Naive thymus-derived CD4-positive, alpha-beta T cell (primary cell): ENCODE measurements around the gene SLCO4A1. TPM values are rescaled to one million over a fixed set of nuclear protein-coding genes. Genes with fewer than 3 reads are reported as not detected.

Source experiments
- ATAC-seq: fragments of 150-1000 bp; cut with Tn5 transposase; 2 replicates; pipeline ENCODE4 v1.10.0; 2021; ENCODE audit warnings: mild to moderate bottlenecking, moderate library complexity
- CTCF ChIA-PET: fragments of 350-600 bp; sonication (Branson Sonifier 250); formaldehyde crosslinking; loops from one replicate; lab custom pipeline; 2021; ENCODE audit warnings: antibody characterized with exemption; lab: Charles Lee
- POLR2A ChIA-PET: fragments of 350-600 bp; sonication (Branson Sonifier 250); formaldehyde crosslinking; loops from one replicate; lab custom pipeline; 2021; ENCODE audit warnings: antibody characterized with exemption, inconsistent platforms; lab: Charles Lee
- DNase-seq, 9 donors: peaks; one replicate each; pipeline versions ENCODE4 v3.0.0 to v3.0.0-alpha.2; 2020 to 2022; ENCODE audit warnings: mixed read lengths in 1 of 9
- H3K27ac ChIP-seq: one replicate; pipeline ENCODE4 v1.7.0; 2013; ENCODE audit warnings: mild to moderate bottlenecking, low read depth, low read length, moderate library complexity
- H3K27me3 ChIP-seq, 2 donors: one replicate each; pipeline ENCODE4 v1.7.0; 2013; ENCODE audit warnings: low read length in 2 of 2, mild to moderate bottlenecking in 2 of 2, moderate library complexity in 2 of 2; ENCODE audit not compliant: control insufficient read depth in 2 of 2, insufficient read depth in 2 of 2
- H3K36me3 ChIP-seq, 3 experiments: 1 replicate in 2 of 3; 2 replicates in 1 of 3; pipeline ENCODE4 v1.7.0; 2013; ENCODE audit warnings: low read length in 3 of 3, mild to moderate bottlenecking in 3 of 3, moderate library complexity in 1 of 3; ENCODE audit not compliant: insufficient read depth in 3 of 3, control insufficient read depth in 2 of 3
- H3K4me1 ChIP-seq, 2 donors: one replicate each; pipeline ENCODE4 v1.7.0; 2013; ENCODE audit warnings: low read length in 2 of 2, mild to moderate bottlenecking in 2 of 2, moderate library complexity in 1 of 2; ENCODE audit not compliant: control insufficient read depth in 2 of 2, insufficient read depth in 2 of 2
- H3K4me3 ChIP-seq: 2 replicates; pipeline ENCODE4 v1.7.0; 2013; ENCODE audit warnings: mild to moderate bottlenecking, low read length
- H3K9me3 ChIP-seq, 3 experiments: 1 replicate in 2 of 3; 2 replicates in 1 of 3; pipeline ENCODE4 v1.7.0; 2013; ENCODE audit warnings: low read length in 3 of 3; ENCODE audit not compliant: control insufficient read depth in 2 of 3
- H3K27ac Mint-ChIP-seq, 9 donors: one replicate each; pipeline ENCODE4 v1.8.0; 2020 to 2022; ENCODE audit warnings: mixed read lengths in 9 of 9, mild to moderate bottlenecking in 8 of 9, moderate library complexity in 5 of 9, inconsistent platforms in 2 of 9
- H3K27me3 Mint-ChIP-seq, 5 donors: one replicate each; pipeline ENCODE4 v1.8.0; 2021 to 2022; ENCODE audit warnings: mixed read lengths in 5 of 5, mild to moderate bottlenecking in 1 of 5
- H3K36me3 Mint-ChIP-seq, 5 donors: one replicate each; pipeline ENCODE4 v1.8.0; 2020 to 2022; ENCODE audit warnings: mixed read lengths in 5 of 5, mild to moderate bottlenecking in 3 of 5, inconsistent platforms in 1 of 5
- H3K4me1 Mint-ChIP-seq, 7 donors: one replicate each; pipeline ENCODE4 v1.8.0; 2020 to 2022; ENCODE audit warnings: mixed read lengths in 7 of 7, mild to moderate bottlenecking in 3 of 7, inconsistent platforms in 1 of 7
- H3K4me3 Mint-ChIP-seq, 10 donors: one replicate each; pipeline ENCODE4 v1.8.0; 2020 to 2022; ENCODE audit warnings: mild to moderate bottlenecking in 10 of 10, mixed read lengths in 10 of 10, moderate library complexity in 6 of 10, inconsistent platforms in 2 of 10
- H3K9me3 Mint-ChIP-seq, 11 donors: one replicate each; pipeline ENCODE4 v1.8.0; 2020 to 2022; ENCODE audit warnings: mixed read lengths in 11 of 11, mild to moderate bottlenecking in 4 of 11, inconsistent platforms in 1 of 11, moderate library complexity in 1 of 11
- intact Hi-C, 2 donors: fragments of 100-400 bp; cut with micrococcal nuclease; formaldehyde crosslinking; loops; one replicate each; pipeline ENCODE4 v1.15.1; 2023
- polyA plus RNA-seq, 2 donors: library from polyadenylated mRNA; unstranded; fragments of 300-500 nt; fragmentation: Illumina TruSeq; gene quantifications; one replicate each; pipeline ENCODE4 v1.2.3, GENCODE V29; 2021
- total RNA-seq, 6 experiments: library from RNA in 5 of 6; stranded (reverse) in 5 of 6; gene quantifications; 1 replicate in 5 of 6; 2 replicates in 1 of 6; pipeline ENCODE4 v1.2.3 and lab custom pipeline; 2021 to 2026

Gene SLCO4A1
- total and polyA plus RNA-seq, 7 experiments from 2014 or later = 0.36 to 45.5 (median 0.92) TPM

GRCh38 chr20:62605236-62605943 is 36.9 kb upstream of the SLCO4A1 start:
- no peak for DNase-seq
- Mint-ChIP-seq H3K4me3 (peak overlapping the region in 1 of 10 donors; percentile 7), H3K27me3 (peaks cover 0 to 30% (median 10%) of the 10 kb centered on the region in 5 donors), H3K36me3 (no peaks in the 10 kb centered on the region), H3K4me1 (peaks cover 18 to 39% (median 25%) of the 10 kb centered on the region in 7 donors), H3K9me3 (no peaks in the 10 kb centered on the region), H3K27ac (no peak overlapping the region)
- peaks cover 17 to 19% of the 10 kb centered on the region in 2 donors for H3K4me1 ChIP-seq
- H3K27ac ChIP-seq = no peak overlapping the region
- CTCF ChIA-PET = no interaction called here
- no peak for ATAC-seq
- POLR2A ChIA-PET = no interaction called here
- no peaks in the 10 kb centered on the region for H3K9me3 ChIP-seq
- H3K4me3 ChIP-seq = no peak overlapping the region
- H3K36me3 ChIP-seq = no peaks in the 10 kb centered on the region
- intact Hi-C loops = no loop called here
- no peaks in the 10 kb centered on the region for H3K27me3 ChIP-seq

- peaks cover 0 to 26% (median 11%) of the 10 kb centered on the region in 5 donors for H3K27me3 Mint-ChIP-seq
- Histone ChIP-seq H3K27me3 (no peaks in the 10 kb centered on the region), H3K9me3 (no peaks in the 10 kb centered on the region), H3K36me3 (no peaks in the 10 kb centered on the region), H3K4me1 (peaks cover 17 to 19% of the 10 kb centered on the region in 2 donors), H3K27ac (no peak overlapping the region), H3K4me3 (no peak overlapping the region)
- H3K36me3 Mint-ChIP-seq = peaks cover 0 to 2% (median 0%) of the 10 kb centered on the region in 5 donors
- H3K27ac Mint-ChIP-seq = no peak overlapping the region
- no peak for ATAC-seq
- POLR2A ChIA-PET = no interaction called here
- peaks cover 18 to 33% (median 25%) of the 10 kb centered on the region in 7 donors for H3K4me1 Mint-ChIP-seq
- no peak for DNase-seq
- H3K9me3 Mint-ChIP-seq = peaks cover 0 to 5% (median 0%) of the 10 kb centered on the region in 11 donors
- CTCF ChIA-PET = no interaction called here
- H3K4me3 Mint-ChIP-seq = no peak overlapping the region
- intact Hi-C loops = no loop called here
Observed at GRCh38 chr20:62606016-62606415, 36.3 kb upstream of the SLCO4A1 start.

- ChIA-PET POLR2A (no interaction called here), CTCF (no interaction called here)
- no peaks in the 10 kb centered on the region for H3K27me3 ChIP-seq
- Mint-ChIP-seq H3K9me3 (peaks cover 0 to 5% (median 0%) of the 10 kb centered on the region in 11 donors), H3K4me3 (no peak overlapping the region), H3K27ac (no peak overlapping the region), H3K4me1 (peaks cover 14 to 28% (median 19%) of the 10 kb centered on the region in 7 donors), H3K27me3 (peaks cover 0 to 25% (median 8%) of the 10 kb centered on the region in 5 donors), H3K36me3 (peaks cover 0 to 2% (median 0%) of the 10 kb centered on the region in 5 donors)
- no peaks in the 10 kb centered on the region for H3K9me3 ChIP-seq
- no peaks in the 10 kb centered on the region for H3K36me3 ChIP-seq
- H3K27ac ChIP-seq = no peak overlapping the region
- H3K4me3 ChIP-seq = no peak overlapping the region
- DNase-seq (no peak), ATAC-seq (no peak)
- H3K4me1 ChIP-seq = peaks cover 17 to 19% of the 10 kb centered on the region in 2 donors
- intact Hi-C loops = no loop called here
Observed at GRCh38 chr20:62606551-62607201, 35.6 kb upstream of the SLCO4A1 start.

GRCh38 chr20:62607366-62608217 is 34.7 kb upstream of the SLCO4A1 start:
- H3K36me3 Mint-ChIP-seq = peaks cover 0 to 2% (median 0%) of the 10 kb centered on the region in 5 donors
- no peak overlapping the region for H3K4me3 Mint-ChIP-seq
- intact Hi-C loops = no loop called here
- H3K27ac Mint-ChIP-seq = no peak overlapping the region
- peaks cover 0 to 17% (median 8%) of the 10 kb centered on the region in 5 donors for H3K27me3 Mint-ChIP-seq
- Histone ChIP-seq H3K36me3 (no peaks in the 10 kb centered on the region), H3K27ac (no peak overlapping the region), H3K9me3 (no peaks in the 10 kb centered on the region), H3K4me3 (no peak overlapping the region), H3K27me3 (no peaks in the 10 kb centered on the region), H3K4me1 (peaks cover 9 to 10% of the 10 kb centered on the region in 2 donors)
- ATAC-seq (no peak), DNase-seq (no peak)
- ChIA-PET CTCF (no interaction called here), POLR2A (no interaction called here)
- peaks cover 6 to 18% (median 10%) of the 10 kb centered on the region in 7 donors for H3K4me1 Mint-ChIP-seq
- peaks cover 0 to 5% (median 0%) of the 10 kb centered on the region in 11 donors for H3K9me3 Mint-ChIP-seq

GRCh38 chr20:62608218-62608565 is 34.1 kb upstream of the SLCO4A1 start:
- DNase-seq (no peak), ATAC-seq (no peak)
- Mint-ChIP-seq H3K27ac (no peak overlapping the region), H3K4me3 (no peak overlapping the region), H3K27me3 (peaks cover 0 to 16% (median 8%) of the 10 kb centered on the region in 5 donors), H3K9me3 (peaks cover 0 to 5% (median 0%) of the 10 kb centered on the region in 11 donors), H3K4me1 (peaks cover under 1 to 12% (median 4%) of the 10 kb centered on the region in 7 donors), H3K36me3 (peaks cover 0 to 2% (median 0%) of the 10 kb centered on the region in 5 donors)
- ChIA-PET POLR2A (no interaction called here), CTCF (no interaction called here)
- Histone ChIP-seq H3K4me1 (peaks cover 3 to 5% of the 10 kb centered on the region in 2 donors), H3K9me3 (no peaks in the 10 kb centered on the region), H3K27ac (no peak overlapping the region), H3K27me3 (no peaks in the 10 kb centered on the region), H3K4me3 (no peak overlapping the region), H3K36me3 (no peaks in the 10 kb centered on the region)
- intact Hi-C loops = no loop called here

GRCh38 chr20:62609279-62609720 is 33.0 kb upstream of the SLCO4A1 start:
- H3K9me3 ChIP-seq = no peaks in the 10 kb centered on the region
- peaks cover 0 to 20% (median 8%) of the 10 kb centered on the region in 5 donors for H3K27me3 Mint-ChIP-seq
- H3K4me3 ChIP-seq = no peak overlapping the region
- DNase-seq (no peak), ATAC-seq (no peak)
- peaks cover 0 to 8% (median 0%) of the 10 kb centered on the region in 7 donors for H3K4me1 Mint-ChIP-seq
- peak overlapping the region in 1 of 9 donors; percentile 3 for H3K27ac Mint-ChIP-seq
- intact Hi-C loops = no loop called here
- ChIA-PET POLR2A (no interaction called here), CTCF (no interaction called here)
- peaks cover 0 to 2% (median 0%) of the 10 kb centered on the region in 5 donors for H3K36me3 Mint-ChIP-seq
- H3K4me1 ChIP-seq = no peaks in the 10 kb centered on the region
- peaks cover 0 to 5% (median 0%) of the 10 kb centered on the region in 11 donors for H3K9me3 Mint-ChIP-seq
- H3K27me3 ChIP-seq = no peaks in the 10 kb centered on the region
- H3K36me3 ChIP-seq = no peaks in the 10 kb centered on the region
- no peak overlapping the region for H3K4me3 Mint-ChIP-seq
- H3K27ac ChIP-seq = no peak overlapping the region
